Measurements from ENCODE around the gene NRXN2. TPM values are rescaled to one million over a fixed set of nuclear protein-coding genes. Genes with fewer than 3 reads are reported as not detected.
"Not testable (repeated sequence)": the region's sequence is repeated elsewhere in the genome, so short reads cannot be mapped to it uniquely, and the experiment has no call there.

NRXN2 gene
- total and polyA plus RNA-seq, 5 donors from 2014 or later: 0.42 TPM; not detected in 4

- Mint-ChIP-seq H3K36me3 (no peaks in the 10 kb centered on the region), H3K27me3 (no peaks in the 10 kb centered on the region), H3K27ac (peak overlapping the region in 1 of 3 donors; percentile 82), H3K4me3 (no peak overlapping the region), H3K9me3 (no peaks in the 10 kb centered on the region), H3K4me1 (no peaks in the 10 kb centered on the region)
- Histone ChIP-seq H3K36me3 (ENCODE audit: control insufficient read depth, insufficient read depth, low read length) (no peaks in the 10 kb centered on the region), H3K27me3 (ENCODE audit: control insufficient read depth, insufficient read depth, low read length) (no peaks in the 10 kb centered on the region), H3K4me1 (ENCODE audit: control insufficient read depth, insufficient read depth, low read length, poor library complexity, severe bottlenecking) (no peaks in the 10 kb centered on the region), H3K4me3 (ENCODE audit: low read depth, low read length) (no peak overlapping the region), H3K27ac (ENCODE audit: insufficient read depth, low read length, poor library complexity, severe bottlenecking) (no peak overlapping the region), H3K9me3 (ENCODE audit: control insufficient read depth in 2 of 2, low read length in 2 of 2) (no peaks in the 10 kb centered on the region)
- peak in 1 of 2 donors; percentile 53 for ATAC-seq (ENCODE audit: low read depth in 2 of 2)
- DNase-seq: peak in 1 of 3 donors; percentile 5
Observed at GRCh38 chr11:64566042-64566914, 156.7 kb downstream of the NRXN2 start.

- Mint-ChIP-seq H3K27ac (no peak overlapping the region), H3K4me3 (no peak overlapping the region), H3K27me3 (no peaks in the 10 kb centered on the region), H3K36me3 (no peaks in the 10 kb centered on the region), H3K4me1 (no peaks in the 10 kb centered on the region), H3K9me3 (no peaks in the 10 kb centered on the region)
- no peaks in the 10 kb centered on the region for H3K9me3 ChIP-seq (ENCODE audit: control insufficient read depth in 2 of 2, low read length in 2 of 2)
- no peaks in the 10 kb centered on the region for H3K27me3 ChIP-seq (ENCODE audit: control insufficient read depth, insufficient read depth, low read length)
- no peak for DNase-seq
- no peak for ATAC-seq (ENCODE audit: low read depth in 2 of 2)
- H3K27ac ChIP-seq (ENCODE audit: insufficient read depth, low read length, poor library complexity, severe bottlenecking): no peak overlapping the region
- no peaks in the 10 kb centered on the region for H3K36me3 ChIP-seq (ENCODE audit: control insufficient read depth, insufficient read depth, low read length)
- H3K4me3 ChIP-seq (ENCODE audit: low read depth, low read length): no peak overlapping the region
- H3K4me1 ChIP-seq (ENCODE audit: control insufficient read depth, insufficient read depth, low read length, poor library complexity, severe bottlenecking): no peaks in the 10 kb centered on the region
Observed at GRCh38 chr11:64564947-64565889, 157.8 kb downstream of the NRXN2 start.

- ATAC-seq (ENCODE audit: low read depth in 2 of 2): peak in 1 of 2 donors; percentile 24
- no peak overlapping the region for H3K4me3 Mint-ChIP-seq
- H3K36me3 Mint-ChIP-seq: no peaks in the 10 kb centered on the region
Observed at GRCh38 chr11:64564419-64564818, 158.6 kb downstream of the NRXN2 start.

GRCh38 chr11:64563966-64564365 lies 159.0 kb downstream of the NRXN2 start:
- Histone ChIP-seq H3K36me3 (ENCODE audit: control insufficient read depth, insufficient read depth, low read length) (no peaks in the 10 kb centered on the region), H3K4me1 (ENCODE audit: control insufficient read depth, insufficient read depth, low read length, poor library complexity, severe bottlenecking) (no peaks in the 10 kb centered on the region), H3K4me3 (ENCODE audit: low read depth, low read length) (no peak overlapping the region), H3K9me3 (ENCODE audit: control insufficient read depth in 2 of 2, low read length in 2 of 2) (no peaks in the 10 kb centered on the region), H3K27ac (ENCODE audit: insufficient read depth, low read length, poor library complexity, severe bottlenecking) (no peak overlapping the region), H3K27me3 (ENCODE audit: control insufficient read depth, insufficient read depth, low read length) (no peaks in the 10 kb centered on the region)
- ATAC-seq (ENCODE audit: low read depth in 2 of 2): no peak
- no peak overlapping the region for H3K4me3 Mint-ChIP-seq
- H3K27ac Mint-ChIP-seq: no peak overlapping the region
- H3K4me1 Mint-ChIP-seq: no peaks in the 10 kb centered on the region
- no peaks in the 10 kb centered on the region for H3K27me3 Mint-ChIP-seq
- H3K36me3 Mint-ChIP-seq: no peaks in the 10 kb centered on the region
- H3K9me3 Mint-ChIP-seq: no peaks in the 10 kb centered on the region
- no peak for DNase-seq

More at GRCh38 chr11:64564419-64564818, 158.6 kb downstream of the NRXN2 start:
- Histone ChIP-seq H3K4me3 (ENCODE audit: low read depth, low read length) (no peak overlapping the region), H3K36me3 (ENCODE audit: control insufficient read depth, insufficient read depth, low read length) (no peaks in the 10 kb centered on the region), H3K4me1 (ENCODE audit: control insufficient read depth, insufficient read depth, low read length, poor library complexity, severe bottlenecking) (no peaks in the 10 kb centered on the region), H3K9me3 (ENCODE audit: control insufficient read depth in 2 of 2, low read length in 2 of 2) (no peaks in the 10 kb centered on the region), H3K27me3 (ENCODE audit: control insufficient read depth, insufficient read depth, low read length) (no peaks in the 10 kb centered on the region), H3K27ac (ENCODE audit: insufficient read depth, low read length, poor library complexity, severe bottlenecking) (no peak overlapping the region)
- Mint-ChIP-seq H3K9me3 (no peaks in the 10 kb centered on the region), H3K4me1 (no peaks in the 10 kb centered on the region), H3K27ac (no peak overlapping the region), H3K27me3 (no peaks in the 10 kb centered on the region)
- DNase-seq: no peak

GRCh38 chr11:64562723-64563351 lies 160.2 kb downstream of the NRXN2 start:
- Mint-ChIP-seq H3K27ac (no peak overlapping the region), H3K27me3 (no peaks in the 10 kb centered on the region), H3K4me3 (no peak overlapping the region), H3K9me3 (no peaks in the 10 kb centered on the region), H3K36me3 (no peaks in the 10 kb centered on the region), H3K4me1 (no peaks in the 10 kb centered on the region)
- ATAC-seq (ENCODE audit: low read depth in 2 of 2) (no peak), DNase-seq (no peak)
- H3K4me3 ChIP-seq (ENCODE audit: low read depth, low read length): no peak overlapping the region
- H3K4me1 ChIP-seq (ENCODE audit: control insufficient read depth, insufficient read depth, low read length, poor library complexity, severe bottlenecking): no peaks in the 10 kb centered on the region
- H3K36me3 ChIP-seq (ENCODE audit: control insufficient read depth, insufficient read depth, low read length): no peaks in the 10 kb centered on the region
- H3K9me3 ChIP-seq (ENCODE audit: control insufficient read depth in 2 of 2, low read length in 2 of 2): no peaks in the 10 kb centered on the region
- H3K27ac ChIP-seq (ENCODE audit: insufficient read depth, low read length, poor library complexity, severe bottlenecking): no peak overlapping the region
- no peaks in the 10 kb centered on the region for H3K27me3 ChIP-seq (ENCODE audit: control insufficient read depth, insufficient read depth, low read length)

GRCh38 chr11:64561984-64562722 lies 160.8 kb downstream of the NRXN2 start:
- Mint-ChIP-seq H3K4me1 (no peaks in the 10 kb centered on the region), H3K4me3 (no peak overlapping the region), H3K9me3 (no peaks in the 10 kb centered on the region), H3K27me3 (no peaks in the 10 kb centered on the region), H3K36me3 (no peaks in the 10 kb centered on the region), H3K27ac (no peak overlapping the region)
- no peak overlapping the region for H3K27ac ChIP-seq (ENCODE audit: insufficient read depth, low read length, poor library complexity, severe bottlenecking)
- H3K9me3 ChIP-seq (ENCODE audit: control insufficient read depth in 2 of 2, low read length in 2 of 2): no peaks in the 10 kb centered on the region
- H3K4me3 ChIP-seq (ENCODE audit: low read depth, low read length): no peak overlapping the region
- H3K27me3 ChIP-seq (ENCODE audit: control insufficient read depth, insufficient read depth, low read length): no peaks in the 10 kb centered on the region
- no peaks in the 10 kb centered on the region for H3K36me3 ChIP-seq (ENCODE audit: control insufficient read depth, insufficient read depth, low read length)
- ATAC-seq (ENCODE audit: low read depth in 2 of 2): no peak
- DNase-seq: no peak
- no peaks in the 10 kb centered on the region for H3K4me1 ChIP-seq (ENCODE audit: control insufficient read depth, insufficient read depth, low read length, poor library complexity, severe bottlenecking)

GRCh38 chr11:64561429-64561828 lies 161.6 kb downstream of the NRXN2 start:
- not testable (repeated sequence) for H3K4me1 ChIP-seq (ENCODE audit: control insufficient read depth, insufficient read depth, low read length, poor library complexity, severe bottlenecking); H3K9me3 Mint-ChIP-seq; H3K4me3 Mint-ChIP-seq; ATAC-seq (ENCODE audit: low read depth in 2 of 2); H3K9me3 ChIP-seq (ENCODE audit: control insufficient read depth in 2 of 2, low read length in 2 of 2); H3K36me3 Mint-ChIP-seq; DNase-seq; H3K4me3 ChIP-seq (ENCODE audit: low read depth, low read length); H3K27me3 ChIP-seq (ENCODE audit: control insufficient read depth, insufficient read depth, low read length); H3K4me1 Mint-ChIP-seq; H3K27ac Mint-ChIP-seq; H3K27ac ChIP-seq (ENCODE audit: insufficient read depth, low read length, poor library complexity, severe bottlenecking); H3K27me3 Mint-ChIP-seq; H3K36me3 ChIP-seq (ENCODE audit: control insufficient read depth, insufficient read depth, low read length)
